HEK293 (cell line): Measurements from ENCODE around the gene TMPRSS6.

Experiments used
- ZNF362 ChIP-seq: fragments of 450-650 bp; formaldehyde crosslinking; IDR thresholded peaks from 2 replicates; pipeline ENCODE4 v1.5.1; 2016; ENCODE audit warnings: missing biosample characterization, missing genetic modification characterization
- ZNF571 ChIP-seq: fragments of 450-650 bp; formaldehyde crosslinking; IDR thresholded peaks from 2 replicates; pipeline ENCODE4 v1.5.0; 2017; ENCODE audit warnings: missing biosample characterization, missing genetic modification characterization
- ZNF670 ChIP-seq: fragments of 450-650 bp; formaldehyde crosslinking; IDR thresholded peaks from 2 replicates; pipeline ENCODE4 v1.5.1; 2016; ENCODE audit warnings: missing biosample characterization, missing genetic modification characterization, low read depth
- TF ChIP-seq, protein P1 (sequence below): IDR thresholded peaks from 2 replicates; pipeline ENCODE4 v1.6.1; 2011; ENCODE audit warnings: mild to moderate bottlenecking, low read depth, low read length, borderline replicate concordance
- TF ChIP-seq, protein P2 (sequence below): fragments of 450-650 bp; formaldehyde crosslinking; IDR thresholded peaks from 2 replicates; pipeline ENCODE4 v1.5.1; 2016; ENCODE audit warnings: missing biosample characterization, missing genetic modification characterization
- TF ChIP-seq, protein P3 (sequence below): fragments of 450-650 bp; formaldehyde crosslinking; IDR thresholded peaks from 2 replicates; pipeline ENCODE4 v1.5.1; 2016; ENCODE audit warnings: missing biosample characterization, missing genetic modification characterization

- no peak for TF ChIP-seq ZNF670 (tag by site-specific recombination)
- no peak for TF ChIP-seq ZNF362 (tag by site-specific recombination)
- TF ChIP-seq, protein P1, sequence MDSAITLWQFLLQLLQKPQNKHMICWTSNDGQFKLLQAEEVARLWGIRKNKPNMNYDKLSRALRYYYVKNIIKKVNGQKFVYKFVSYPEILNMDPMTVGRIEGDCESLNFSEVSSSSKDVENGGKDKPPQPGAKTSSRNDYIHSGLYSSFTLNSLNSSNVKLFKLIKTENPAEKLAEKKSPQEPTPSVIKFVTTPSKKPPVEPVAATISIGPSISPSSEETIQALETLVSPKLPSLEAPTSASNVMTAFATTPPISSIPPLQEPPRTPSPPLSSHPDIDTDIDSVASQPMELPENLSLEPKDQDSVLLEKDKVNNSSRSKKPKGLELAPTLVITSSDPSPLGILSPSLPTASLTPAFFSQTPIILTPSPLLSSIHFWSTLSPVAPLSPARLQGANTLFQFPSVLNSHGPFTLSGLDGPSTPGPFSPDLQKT, result no peak
- TF ChIP-seq, protein P2, sequence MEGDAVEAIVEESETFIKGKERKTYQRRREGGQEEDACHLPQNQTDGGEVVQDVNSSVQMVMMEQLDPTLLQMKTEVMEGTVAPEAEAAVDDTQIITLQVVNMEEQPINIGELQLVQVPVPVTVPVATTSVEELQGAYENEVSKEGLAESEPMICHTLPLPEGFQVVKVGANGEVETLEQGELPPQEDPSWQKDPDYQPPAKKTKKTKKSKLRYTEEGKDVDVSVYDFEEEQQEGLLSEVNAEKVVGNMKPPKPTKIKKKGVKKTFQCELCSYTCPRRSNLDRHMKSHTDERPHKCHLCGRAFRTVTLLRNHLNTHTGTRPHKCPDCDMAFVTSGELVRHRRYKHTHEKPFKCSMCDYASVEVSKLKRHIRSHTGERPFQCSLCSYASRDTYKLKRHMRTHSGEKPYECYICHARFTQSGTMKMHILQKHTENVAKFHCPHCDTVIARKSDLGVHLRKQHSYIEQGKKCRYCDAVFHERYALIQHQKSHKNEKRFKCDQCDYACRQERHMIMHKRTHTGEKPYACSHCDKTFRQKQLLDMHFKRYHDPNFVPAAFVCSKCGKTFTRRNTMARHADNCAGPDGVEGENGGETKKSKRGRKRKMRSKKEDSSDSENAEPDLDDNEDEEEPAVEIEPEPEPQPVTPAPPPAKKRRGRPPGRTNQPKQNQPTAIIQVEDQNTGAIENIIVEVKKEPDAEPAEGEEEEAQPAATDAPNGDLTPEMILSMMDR (tag by site-specific recombination), result no peak
- no peak for TF ChIP-seq ZNF571 (tag by site-specific recombination)
- TF ChIP-seq, protein P3, sequence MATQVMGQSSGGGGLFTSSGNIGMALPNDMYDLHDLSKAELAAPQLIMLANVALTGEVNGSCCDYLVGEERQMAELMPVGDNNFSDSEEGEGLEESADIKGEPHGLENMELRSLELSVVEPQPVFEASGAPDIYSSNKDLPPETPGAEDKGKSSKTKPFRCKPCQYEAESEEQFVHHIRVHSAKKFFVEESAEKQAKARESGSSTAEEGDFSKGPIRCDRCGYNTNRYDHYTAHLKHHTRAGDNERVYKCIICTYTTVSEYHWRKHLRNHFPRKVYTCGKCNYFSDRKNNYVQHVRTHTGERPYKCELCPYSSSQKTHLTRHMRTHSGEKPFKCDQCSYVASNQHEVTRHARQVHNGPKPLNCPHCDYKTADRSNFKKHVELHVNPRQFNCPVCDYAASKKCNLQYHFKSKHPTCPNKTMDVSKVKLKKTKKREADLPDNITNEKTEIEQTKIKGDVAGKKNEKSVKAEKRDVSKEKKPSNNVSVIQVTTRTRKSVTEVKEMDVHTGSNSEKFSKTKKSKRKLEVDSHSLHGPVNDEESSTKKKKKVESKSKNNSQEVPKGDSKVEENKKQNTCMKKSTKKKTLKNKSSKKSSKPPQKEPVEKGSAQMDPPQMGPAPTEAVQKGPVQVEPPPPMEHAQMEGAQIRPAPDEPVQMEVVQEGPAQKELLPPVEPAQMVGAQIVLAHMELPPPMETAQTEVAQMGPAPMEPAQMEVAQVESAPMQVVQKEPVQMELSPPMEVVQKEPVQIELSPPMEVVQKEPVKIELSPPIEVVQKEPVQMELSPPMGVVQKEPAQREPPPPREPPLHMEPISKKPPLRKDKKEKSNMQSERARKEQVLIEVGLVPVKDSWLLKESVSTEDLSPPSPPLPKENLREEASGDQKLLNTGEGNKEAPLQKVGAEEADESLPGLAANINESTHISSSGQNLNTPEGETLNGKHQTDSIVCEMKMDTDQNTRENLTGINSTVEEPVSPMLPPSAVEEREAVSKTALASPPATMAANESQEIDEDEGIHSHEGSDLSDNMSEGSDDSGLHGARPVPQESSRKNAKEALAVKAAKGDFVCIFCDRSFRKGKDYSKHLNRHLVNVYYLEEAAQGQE (tag by site-specific recombination), result no peak
Observed at GRCh38 chr22:37128555-37129281, 19.2 kb upstream of the TMPRSS6 start.
